GM10248 (cell line): ENCODE data around the gene TBC1D19.
"Not testable (repeated sequence)": the region's sequence is repeated elsewhere in the genome, so short reads cannot be mapped to it uniquely, and the experiment has no call there.

Source experiments
- CTCF ChIA-PET: fragments of 300-600 bp; sonication (Branson Sonifier 250); formaldehyde crosslinking; extraction: SDS; loops from one replicate; lab custom pipeline; 2021; ENCODE audit warnings: antibody characterized with exemption; lab: Yijun Ruan, JAX
- POLR2A ChIA-PET: fragments of 350-650 bp; sonication (Branson Sonifier 250); formaldehyde crosslinking; extraction: SDS; loops from one replicate; lab custom pipeline; 2020; ENCODE audit warnings: antibody characterized with exemption; lab: Yijun Ruan, JAX
- DNase-seq: peaks from one replicate; pipeline ENCODE4 v3.0.0; 2012; ENCODE audit errors: extremely low spot score
- TF ChIP-seq, protein P1 (sequence below): IDR thresholded peaks from 2 replicates; pipeline ENCODE4 v1.5.1; 2012; ENCODE audit warnings: mild to moderate bottlenecking, low read depth; ENCODE audit errors: extremely low read depth, missing control alignments, control extremely low read depth

TBC1D19 gene, protein sequence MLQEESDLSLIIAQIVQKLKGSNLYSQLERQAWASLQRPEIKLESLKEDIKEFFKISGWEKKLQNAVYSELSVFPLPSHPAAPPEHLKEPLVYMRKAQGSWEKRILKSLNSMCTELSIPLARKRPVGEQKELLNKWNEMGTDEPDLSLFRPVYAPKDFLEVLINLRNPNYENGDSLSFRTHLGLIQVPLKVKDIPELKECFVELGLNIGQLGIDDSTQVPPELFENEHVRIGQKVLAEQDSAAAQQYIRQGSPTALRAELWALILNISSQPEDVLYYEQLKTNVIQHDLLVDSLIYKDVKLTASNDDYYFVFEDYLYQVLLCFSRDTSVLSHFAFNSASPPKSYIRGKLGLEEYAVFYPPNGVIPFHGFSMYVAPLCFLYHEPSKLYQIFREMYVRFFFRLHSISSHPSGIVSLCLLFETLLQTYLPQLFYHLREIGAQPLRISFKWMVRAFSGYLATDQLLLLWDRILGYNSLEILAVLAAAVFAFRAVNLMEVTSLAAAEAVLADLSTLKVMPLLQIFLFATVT

DNA sequence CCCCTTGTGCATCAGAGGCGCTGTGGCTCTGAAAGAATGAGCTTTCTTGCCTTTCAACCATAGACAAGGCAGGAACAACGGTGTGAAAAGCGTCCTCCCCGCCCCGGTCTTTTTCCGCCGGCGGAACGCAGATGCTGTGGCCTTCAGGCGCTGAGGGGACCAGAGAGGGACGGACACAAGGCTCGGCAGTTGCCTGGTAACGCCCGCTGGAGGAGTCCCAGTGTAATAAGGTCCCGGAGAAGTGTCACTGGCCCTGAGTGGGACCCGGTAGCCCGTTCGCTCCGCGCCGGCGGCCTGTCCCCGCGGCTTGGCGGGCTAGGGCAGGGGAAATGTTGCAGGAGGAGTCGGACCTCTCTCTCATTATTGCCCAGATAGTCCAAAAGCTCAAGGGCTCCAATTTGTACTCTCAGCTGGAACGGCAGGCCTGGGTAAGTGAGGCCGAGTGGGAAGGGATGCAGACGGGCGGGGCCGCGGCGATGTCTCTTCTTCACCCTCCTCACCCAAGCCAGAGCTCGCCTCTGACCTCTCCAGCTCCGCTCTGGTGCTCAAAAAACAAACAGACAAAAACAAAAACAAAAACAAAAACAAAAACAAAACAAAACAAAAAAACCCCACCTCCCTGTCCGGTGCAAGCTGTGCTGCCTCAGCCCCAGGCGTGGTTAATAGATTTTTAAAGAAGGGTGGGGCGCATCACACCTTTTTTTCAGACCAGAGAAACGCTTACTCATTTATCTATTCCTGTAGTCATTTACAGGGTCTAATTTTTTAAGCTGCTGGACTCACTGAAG lies at the start of gene TBC1D19:
Gene TBC1D19, plus strand, starts transcription at position 220 of the 788 bp plus-strand sequence. Its CDS starts 110 bp downstream, at position 330.
- ChIA-PET POLR2A (no interaction called here), CTCF (interaction anchor here (0.8 to 1.3 kb wide), 2 partner anchors 18 to 426 kb away, joined by 4 to 6 read pairs; no protein-coding TSS in a partner anchor)
- TF ChIP-seq, protein P1, sequence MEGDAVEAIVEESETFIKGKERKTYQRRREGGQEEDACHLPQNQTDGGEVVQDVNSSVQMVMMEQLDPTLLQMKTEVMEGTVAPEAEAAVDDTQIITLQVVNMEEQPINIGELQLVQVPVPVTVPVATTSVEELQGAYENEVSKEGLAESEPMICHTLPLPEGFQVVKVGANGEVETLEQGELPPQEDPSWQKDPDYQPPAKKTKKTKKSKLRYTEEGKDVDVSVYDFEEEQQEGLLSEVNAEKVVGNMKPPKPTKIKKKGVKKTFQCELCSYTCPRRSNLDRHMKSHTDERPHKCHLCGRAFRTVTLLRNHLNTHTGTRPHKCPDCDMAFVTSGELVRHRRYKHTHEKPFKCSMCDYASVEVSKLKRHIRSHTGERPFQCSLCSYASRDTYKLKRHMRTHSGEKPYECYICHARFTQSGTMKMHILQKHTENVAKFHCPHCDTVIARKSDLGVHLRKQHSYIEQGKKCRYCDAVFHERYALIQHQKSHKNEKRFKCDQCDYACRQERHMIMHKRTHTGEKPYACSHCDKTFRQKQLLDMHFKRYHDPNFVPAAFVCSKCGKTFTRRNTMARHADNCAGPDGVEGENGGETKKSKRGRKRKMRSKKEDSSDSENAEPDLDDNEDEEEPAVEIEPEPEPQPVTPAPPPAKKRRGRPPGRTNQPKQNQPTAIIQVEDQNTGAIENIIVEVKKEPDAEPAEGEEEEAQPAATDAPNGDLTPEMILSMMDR: no peak
- DNase-seq: peak; percentile 90

DNA sequence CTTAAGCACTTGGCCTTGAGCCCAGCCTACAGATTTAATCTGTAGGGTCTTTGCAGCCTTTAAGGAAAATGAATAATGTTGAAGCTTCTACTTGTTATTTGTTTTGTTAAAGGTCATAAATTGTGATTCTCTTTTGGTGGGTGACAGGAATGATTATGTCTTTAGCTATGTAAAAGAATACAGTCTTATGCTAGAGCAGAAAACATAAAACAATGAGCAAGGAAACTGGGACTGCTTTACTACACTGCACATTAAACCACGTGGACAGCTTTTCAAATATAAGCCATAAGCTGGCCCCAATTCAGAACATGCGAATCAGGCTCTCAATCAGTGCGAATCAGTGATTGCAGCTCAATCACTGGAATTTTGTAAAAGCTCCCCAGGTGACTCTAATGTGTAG lies 40.9 kb upstream of the TBC1D19 start:
- CTCF ChIA-PET: interaction anchor here (0.8 to 1.8 kb wide), 4 partner anchors 9 to 20 kb away, joined by 3 to 4 read pairs (median 3); no protein-coding TSS in a partner anchor
- no peak for DNase-seq
- TF ChIP-seq, protein P1: no peak
- POLR2A ChIA-PET: no interaction called here

DNA sequence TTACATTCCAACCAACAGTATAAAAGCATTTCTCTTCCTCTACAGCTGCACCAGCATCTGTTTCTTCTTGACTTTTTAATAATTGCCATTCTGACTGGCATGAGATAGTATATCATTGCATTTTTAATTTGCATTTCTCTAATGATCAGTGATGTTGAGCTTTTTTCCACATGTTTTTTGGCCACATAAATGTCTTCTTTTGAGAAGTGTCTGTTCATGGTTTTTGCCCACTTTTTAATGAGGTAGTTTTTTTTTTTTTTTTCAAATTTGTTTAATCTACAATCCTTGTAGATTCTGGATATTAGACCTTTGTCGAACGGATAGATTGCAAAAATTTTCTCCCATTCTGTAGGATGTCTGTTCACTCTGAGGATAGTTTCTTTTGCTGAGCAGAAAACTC lies 39.5 kb upstream of the TBC1D19 start:
- TF ChIP-seq, protein P1: no peak
- CTCF ChIA-PET: no interaction called here
- DNase-seq: no peak
- POLR2A ChIA-PET: interaction anchor here (0.6 kb wide), 1 partner anchor 1914 kb away, joined by 3 read pairs; no protein-coding TSS in a partner anchor

DNA sequence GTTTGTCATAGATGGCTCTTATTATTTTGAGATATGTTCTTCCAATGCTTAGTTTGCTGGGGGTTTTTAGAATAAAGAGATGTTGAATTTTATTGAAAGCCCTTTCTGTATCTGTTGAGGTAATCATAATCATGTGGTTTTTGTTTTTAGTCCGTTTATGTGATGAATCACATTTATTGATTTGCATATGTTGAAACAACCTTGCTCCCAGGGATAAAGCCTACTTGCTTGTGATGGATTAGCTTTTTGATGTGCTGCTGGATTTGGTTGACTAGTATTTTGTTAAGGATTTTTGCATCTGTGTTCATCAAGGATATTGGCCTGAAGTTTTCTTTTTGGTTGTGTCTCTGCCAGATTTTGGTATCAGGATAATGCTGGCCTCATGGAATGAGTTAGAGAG lies 35.5 kb upstream of the TBC1D19 start:
- DNase-seq, CTCF ChIA-PET, POLR2A ChIA-PET: not testable (repeated sequence)

DNA sequence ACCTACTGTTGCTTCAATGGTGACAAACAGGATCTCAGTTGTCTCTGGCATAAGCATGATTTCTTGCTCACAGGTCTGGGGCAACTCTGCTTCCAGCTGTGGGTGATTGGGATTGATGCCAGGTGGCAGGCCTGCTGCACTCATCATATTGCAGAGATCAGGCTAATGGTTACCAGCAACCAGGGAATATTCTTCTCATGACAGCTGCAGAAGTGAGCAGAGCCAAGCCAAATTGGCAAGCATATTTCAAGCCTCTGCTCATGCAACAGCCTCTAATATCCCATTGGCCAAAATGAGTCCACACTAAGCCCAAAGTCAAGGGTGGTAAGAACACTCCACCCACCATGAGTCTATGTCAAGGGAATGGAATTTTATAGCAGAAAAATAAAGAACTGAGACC lies 26.7 kb upstream of the TBC1D19 start:
- CTCF ChIA-PET: no interaction called here
- TF ChIP-seq, protein P1: no peak
- DNase-seq: no peak
- POLR2A ChIA-PET: no interaction called here

DNA sequence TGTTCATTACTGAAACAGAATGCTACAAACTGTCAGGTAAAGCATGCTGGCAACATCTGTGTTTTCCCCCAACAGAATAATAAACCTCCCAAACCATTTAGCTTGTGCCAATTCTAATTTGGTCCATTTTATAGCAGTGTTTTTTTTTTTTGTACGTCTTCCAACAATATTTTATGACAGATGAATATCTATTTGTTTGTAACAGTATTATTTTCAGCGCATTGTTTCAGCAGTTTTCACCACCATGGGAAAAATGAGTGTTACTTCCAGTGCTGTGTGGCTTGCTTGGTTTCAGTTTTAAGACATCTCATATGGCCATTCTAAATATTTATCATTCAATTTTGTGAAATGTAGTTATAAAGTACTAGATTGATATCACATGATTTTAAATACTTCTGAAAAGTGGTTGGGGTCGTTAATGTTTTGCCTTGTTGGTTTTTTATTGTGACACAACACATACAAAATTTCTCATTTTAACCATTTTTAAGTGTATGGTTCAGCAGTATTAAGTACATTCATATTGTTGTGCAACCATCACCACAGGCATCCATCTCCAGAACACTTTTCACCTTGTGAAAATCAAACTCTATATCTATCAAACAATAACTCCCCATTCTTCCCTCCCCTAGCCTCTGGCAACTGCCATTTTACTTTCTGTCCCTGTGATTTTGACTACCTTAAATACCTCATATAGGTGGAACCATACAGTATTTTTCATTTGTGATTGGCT lies 25.6 kb upstream of the TBC1D19 start:
- no peak for DNase-seq

More for the DNA sequence above, 25.6 kb upstream of the TBC1D19 start:
- ChIA-PET POLR2A (no interaction called here), CTCF (no interaction called here)
- TF ChIP-seq, protein P1: no peak
